Lung microvascular endothelial cell (primary cell): Measurements from ENCODE around the gene PEDS1. TPM values are rescaled to one million over a fixed set of nuclear protein-coding genes. Genes with fewer than 3 reads are reported as not detected.
"Not testable (repeated sequence)": the region's sequence is repeated elsewhere in the genome, so short reads cannot be mapped to it uniquely, and the experiment has no call there.

Source experiments
- DNase-seq, 2 donors: peaks; one replicate each; pipeline versions ENCODE4 v3.0.0 to v3.0.0-alpha.2; 2010; ENCODE audit warnings: low read depth in 2 of 2
- total RNA-seq: library from RNA; depleted of rRNA; stranded (reverse); fragments of >200 nt; gene quantifications from 2 replicates; pipeline ENCODE4 v1.2.1, GENCODE V29; 2014

Gene PEDS1
- total RNA-seq, 1 donor from 2014 or later = 11.9 TPM

GRCh38 chr20:50163570-50164317 is 10.2 kb upstream of the PEDS1 start:
- DNase-seq = peak in 1 of 2 donors; percentile 55

- not testable (repeated sequence) for DNase-seq
Measured at GRCh38 chr20:50161494-50161893, 8.0 kb upstream of the PEDS1 start.

- DNase-seq = no peak
Measured at GRCh38 chr20:50153153-50153499, 397 bp downstream of the PEDS1 start.

- DNase-seq = peak in 1 of 2 donors; percentile 51
Measured at GRCh38 chr20:50152394-50153152, 950 bp downstream of the PEDS1 start.

GRCh38 chr20:50151034-50151743 is 2.3 kb downstream of the PEDS1 start:
- DNase-seq = no peak

- DNase-seq = no peak
Measured at GRCh38 chr20:50149481-50150254, 3.9 kb downstream of the PEDS1 start.

GRCh38 chr20:50146732-50147662 is 6.5 kb downstream of the PEDS1 start:
- peak; percentile 88 to 90 for DNase-seq

- no peak for DNase-seq
Measured at GRCh38 chr20:50146214-50146613, 7.3 kb downstream of the PEDS1 start.

- DNase-seq = no peak
Measured at GRCh38 chr20:50145566-50145965, 8.0 kb downstream of the PEDS1 start.

GRCh38 chr20:50144362-50144761 is 9.2 kb downstream of the PEDS1 start:
- DNase-seq = peak; percentile 66 to 87

GRCh38 chr20:50142812-50143211 is 10.7 kb downstream of the PEDS1 start:
- no peak for DNase-seq

GRCh38 chr20:50141811-50142561 is 11.5 kb downstream of the PEDS1 start:
- peak; percentile 54 to 89 for DNase-seq

- DNase-seq = no peak
Measured at GRCh38 chr20:50141018-50141675, 12.4 kb downstream of the PEDS1 start.

GRCh38 chr20:50140339-50140859 is 13.1 kb downstream of the PEDS1 start:
- DNase-seq = no peak

- DNase-seq = no peak
Measured at GRCh38 chr20:50138479-50139393, 14.8 kb downstream of the PEDS1 start.

GRCh38 chr20:50138120-50138478 is 15.4 kb downstream of the PEDS1 start:
- DNase-seq = no peak

- DNase-seq = not testable (repeated sequence)
Measured at GRCh38 chr20:50137702-50138101, 15.8 kb downstream of the PEDS1 start.
